Prostate gland (tissue), 2 donors: ENCODE measurements around the gene SERHL2.

Experiments
- CTCF ChIP-seq, 4 experiments: fragments of 200-600 bp in 2 of 4; fragments of 450-650 bp in 2 of 4; sonication (generic) in 2 of 4; IDR thresholded peaks; 1 replicate in 3 of 4; 2 replicates in 1 of 4; pipeline ENCODE4 v1.5.1; 2016 to 2019; ENCODE audit warnings: antibody characterized with exemption in 4 of 4, mild to moderate bottlenecking in 2 of 4, moderate library complexity in 2 of 4
- POLR2A ChIP-seq: fragments of 450-650 bp; IDR thresholded peaks from one replicate; pipeline ENCODE4 v1.6.1; 2016; ENCODE audit warnings: antibody characterized with exemption, mild to moderate bottlenecking
- POLR2AphosphoS5 ChIP-seq: sonication (generic); formaldehyde crosslinking; IDR thresholded peaks from one replicate; pipeline ENCODE4 v1.6.1; 2017; ENCODE audit warnings: antibody characterized with exemption

- TF ChIP-seq CTCF (IDR thresholded peaks at IDR 0.05) (no peak), POLR2A (no peak), POLR2AphosphoS5 (no peak)
Measured at GRCh38 chr22:42604403-42604802, 50.6 kb downstream of the SERHL2 start.
